AG10803 (cell line): ENCODE measurements around the gene KCNQ1OT1.
"Not testable (repeated sequence)": the region's sequence is repeated elsewhere in the genome, so short reads cannot be mapped to it uniquely, and the experiment has no call there.

Experiments
- DNase-seq: peaks from one replicate; pipeline ENCODE4 v3.0.0; 2010; ENCODE audit warnings: low read depth
- H3K4me3 ChIP-seq: 2 replicates; pipeline ENCODE4 v1.5.1; 2011; ENCODE audit warnings: mild to moderate bottlenecking, low read length, control low read depth
- CTCF ChIP-seq: conservative IDR thresholded peaks from 2 replicates; pipeline ENCODE4 v1.5.1; 2011; ENCODE audit warnings: mild to moderate bottlenecking, low read length, control low read depth, inconsistent platforms

The KCNQ1OT1 gene

DNA sequence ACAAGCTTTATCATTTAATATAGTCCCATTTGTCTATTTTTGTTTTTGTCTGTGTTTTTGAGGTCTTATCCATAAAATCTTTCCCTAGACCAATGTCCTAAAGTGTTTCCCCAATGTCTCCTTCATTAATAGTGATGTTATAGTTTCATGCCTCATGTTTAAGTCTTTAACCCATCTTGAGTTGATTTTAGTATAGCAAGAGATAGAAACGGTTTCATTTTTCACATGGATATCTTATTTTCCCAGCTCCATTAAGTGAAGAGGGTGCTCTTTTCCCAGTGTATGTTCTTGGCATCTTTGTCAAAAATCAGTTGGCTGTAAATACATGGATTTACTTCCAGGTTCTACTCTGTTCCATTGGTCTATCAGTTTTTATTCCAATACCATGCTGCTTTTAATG lies 58.2 kb downstream of the KCNQ1OT1 start:
- no peak for TF ChIP-seq CTCF
- DNase-seq = no peak
- H3K4me3 ChIP-seq = no peak overlapping the region

DNA sequence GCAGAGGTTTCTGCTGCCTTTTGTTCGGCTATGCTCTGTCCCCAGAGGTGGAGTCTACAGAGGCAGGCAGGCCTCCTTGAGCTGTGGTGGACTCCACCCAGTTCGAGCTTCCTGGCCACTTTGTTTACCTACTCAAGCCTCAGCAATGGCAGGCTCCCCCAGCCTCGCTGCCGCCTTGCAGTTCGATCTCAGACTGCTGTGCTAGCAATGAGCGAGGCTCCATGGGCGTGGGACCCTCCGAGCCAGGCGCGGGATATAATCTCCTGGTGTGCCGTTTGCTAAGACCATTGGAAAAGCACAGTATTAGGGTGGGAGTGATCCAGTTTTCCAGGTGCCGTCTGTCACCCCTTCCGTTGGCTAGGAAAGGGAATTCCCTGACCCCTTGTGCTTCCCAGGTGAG lies 60.0 kb downstream of the KCNQ1OT1 start:
- not testable (repeated sequence) for DNase-seq

GRCh38 chr11:2631161-2631560 lies 68.6 kb downstream of the KCNQ1OT1 start:
- H3K4me3 ChIP-seq = no peak overlapping the region
- no peak for TF ChIP-seq CTCF
- DNase-seq = no peak

More for the DNA sequence above, 60.0 kb downstream of the KCNQ1OT1 start:
- H3K4me3 ChIP-seq = not testable (repeated sequence)

DNA sequence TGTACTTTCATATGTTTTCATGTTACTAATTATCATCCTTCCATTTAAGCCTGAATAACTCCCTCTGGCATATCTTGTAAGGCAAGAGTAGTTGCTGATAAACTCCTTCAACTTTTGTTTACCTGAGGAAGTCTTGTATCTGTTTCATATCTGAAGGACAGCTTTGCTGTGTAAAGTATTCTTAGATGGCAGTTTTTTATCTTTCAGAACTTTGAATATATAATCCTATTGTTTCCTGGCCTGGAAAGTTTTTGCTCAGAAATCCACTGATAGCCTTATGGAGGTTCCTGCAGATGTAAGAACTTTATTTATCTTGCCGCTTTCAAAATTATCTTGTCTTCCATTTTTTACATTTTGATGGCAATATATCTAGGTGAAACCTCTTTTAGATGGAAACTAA lies 69.1 kb downstream of the KCNQ1OT1 start:
- TF ChIP-seq CTCF = no peak
- H3K4me3 ChIP-seq = no peak overlapping the region

GRCh38 chr11:2625183-2625582 lies 74.6 kb downstream of the KCNQ1OT1 start:
- H3K4me3 ChIP-seq = no peak overlapping the region
- no peak for TF ChIP-seq CTCF
- DNase-seq = no peak

More for the DNA sequence above, 69.1 kb downstream of the KCNQ1OT1 start:
- DNase-seq = no peak

DNA sequence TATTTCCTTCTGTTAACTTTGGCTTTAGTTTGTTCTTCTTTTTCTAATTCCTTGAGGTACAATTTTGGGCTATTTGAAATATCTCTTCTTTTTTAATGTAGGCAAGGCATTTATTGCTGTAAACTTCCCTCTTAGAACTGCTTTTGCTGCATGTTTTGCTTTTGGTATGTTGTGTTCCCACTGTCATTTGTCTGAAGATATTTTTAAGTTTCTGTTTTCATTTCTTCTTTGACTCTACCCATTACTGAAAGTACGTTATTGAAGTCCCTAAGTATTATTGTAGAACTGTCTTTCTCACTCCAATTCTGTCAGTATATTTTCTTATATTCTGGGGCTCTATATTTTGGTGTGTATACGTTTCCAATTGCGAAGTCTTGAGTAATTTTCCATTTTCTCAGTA lies 77.9 kb downstream of the KCNQ1OT1 start:
- H3K4me3 ChIP-seq = no peak overlapping the region
- no peak for DNase-seq
- no peak for TF ChIP-seq CTCF

GRCh38 chr11:2612884-2613571 lies 86.8 kb downstream of the KCNQ1OT1 start:
- no peak for DNase-seq
- no peak for TF ChIP-seq CTCF

More at GRCh38 chr11:2612884-2613571, 86.8 kb downstream of the KCNQ1OT1 start:
- no peak overlapping the region for H3K4me3 ChIP-seq
